HepG2 (cell line): ENCODE data around the gene CD3G. TPM values are rescaled to one million over a fixed set of nuclear protein-coding genes. Genes with fewer than 3 reads are reported as not detected.

ENCODE experiments used
- ATAC-seq: fragments of 200-7000 bp; cut with Tn5 transposase; 3 replicates; pipeline ENCODE4 v1.9.1; 2020; ENCODE audit warnings: mild to moderate bottlenecking, moderate library complexity
- BruUV-seq: library from RNA; stranded (reverse); fragments of 400-500 nt; replicated peaks from 2 replicates; lab custom pipeline; 2021; lab: Mats Ljungman, UMichigan
- CTCF ChIA-PET: fragments of 300-600 bp; formaldehyde crosslinking; extraction: SDS; loops from one replicate; lab custom pipeline; 2021; ENCODE audit warnings: low total read pairs, inconsistent platforms, low intra/inter-chr PET ratio; lab: Yijun Ruan, JAX
- POLR2A ChIA-PET: fragments of 350-600 bp; sonication (Branson Sonifier 250); formaldehyde crosslinking; loops from one replicate; lab custom pipeline; 2020; ENCODE audit warnings: antibody characterized with exemption, inconsistent platforms; lab: Yijun Ruan, JAX
- DNase-seq: peaks from one replicate; pipeline ENCODE4 v3.0.0-alpha.2; 2015; ENCODE audit warnings: low spot score
- FAIRE-seq: peaks from 3 replicates; lab custom pipeline; 2011; peaks lifted over from hg19 to GRCh38; lab: Jason Lieb, UNC
- H2AFZ ChIP-seq: one replicate; pipeline ENCODE4 v1.6.1; 2011; ENCODE audit warnings: low read length, inconsistent platforms
- H3K27ac ChIP-seq: fragments of 300-600 bp; 3 replicates; pipeline ENCODE4 v1.8.0; 2011; ENCODE audit warnings: mixed run types, mild to moderate bottlenecking, mixed read lengths, low read length, inconsistent platforms; ENCODE audit not compliant: insufficient read depth; ENCODE audit errors: extremely low read length
- H3K27me3 ChIP-seq, 2 experiments: fragments of 200-600 bp in 1 of 2; 2 replicates in 1 of 2; 3 replicates in 1 of 2; pipeline versions ENCODE4 v1.6.0 to v1.8.0; 2011; ENCODE audit warnings: low read length in 2 of 2, mild to moderate bottlenecking in 2 of 2, moderate library complexity in 2 of 2, inconsistent platforms in 1 of 2; ENCODE audit not compliant: insufficient read depth in 2 of 2, control insufficient read depth in 1 of 2
- H3K36me3 ChIP-seq, 2 experiments: fragments of 200-600 bp in 1 of 2; replicated peaks in 1 of 2; 2 replicates in 1 of 2; 3 replicates in 1 of 2; pipeline versions ENCODE4 v1.5.1 to v1.8.0; 2011; ENCODE audit warnings: low read length in 2 of 2, inconsistent platforms in 1 of 2; ENCODE audit not compliant: insufficient read depth in 2 of 2, control insufficient read depth in 1 of 2
- H3K4me1 ChIP-seq: 2 replicates; pipeline ENCODE4 v1.5.1; 2012; ENCODE audit warnings: low read length, inconsistent platforms; ENCODE audit not compliant: insufficient read depth
- H3K4me2 ChIP-seq: 2 replicates; pipeline ENCODE4 v1.6.0; 2011; ENCODE audit warnings: low read depth, low read length, inconsistent platforms
- H3K4me3 ChIP-seq, 3 experiments: fragments of 200-600 bp in 1 of 3; sonication (generic), shearing (Covaris generic) in 1 of 3; replicated peaks in 1 of 3; 2 replicates each; pipeline ENCODE4 v1.5.1; 2011 to 2016; ENCODE audit warnings: low read length in 3 of 3, inconsistent platforms in 2 of 3, low read depth in 2 of 3, mild to moderate bottlenecking in 2 of 3, control low read depth in 1 of 3, mixed read lengths in 1 of 3; ENCODE audit not compliant: insufficient read depth in 1 of 3
- H3K79me2 ChIP-seq: one replicate; pipeline ENCODE4 v1.6.1; 2011; ENCODE audit warnings: low read length, inconsistent platforms; ENCODE audit not compliant: insufficient read depth
- H3K9ac ChIP-seq: 2 replicates; pipeline ENCODE4 v1.6.0; 2011; ENCODE audit warnings: mild to moderate bottlenecking, low read depth, low read length, inconsistent platforms; ENCODE audit not compliant: insufficient read depth
- H3K9me3 ChIP-seq: 2 replicates; pipeline ENCODE4 v1.5.1; 2012; ENCODE audit warnings: mild to moderate bottlenecking, low read length
- H4K20me1 ChIP-seq: 2 replicates; pipeline ENCODE4 v1.6.0; 2011; ENCODE audit warnings: inconsistent platforms, mild to moderate bottlenecking, low read length, moderate library complexity; ENCODE audit not compliant: insufficient read depth
- SIN3A ChIP-seq: IDR thresholded peaks from 2 replicates; pipeline ENCODE4 v1.6.1; 2011; ENCODE audit warnings: low read depth, mild to moderate bottlenecking, control low read depth, low read length, borderline replicate concordance
- SMAD3 ChIP-seq: sonication (generic); formaldehyde crosslinking; IDR thresholded peaks from 2 replicates; pipeline ENCODE4 v1.4.0; 2020; ENCODE audit warnings: missing genetic modification reagents
- ZNF292 ChIP-seq: sonication (generic); formaldehyde crosslinking; IDR thresholded peaks from 2 replicates; pipeline ENCODE4 v1.8.1; 2022; ENCODE audit warnings: mild to moderate bottlenecking, low read depth, missing genetic modification reagents, borderline replicate concordance
- ZSCAN29 ChIP-seq: sonication (generic); formaldehyde crosslinking; conservative IDR thresholded peaks from 2 replicates; pipeline ENCODE4 v1.4.0; 2020; ENCODE audit warnings: mild to moderate bottlenecking, missing genetic modification reagents
- WGBS: methylation state at CpG from one replicate; pipeline ENCODE4 v1.1.6; 2017; ENCODE audit warnings: low lambda C conversion rate; 5-methylcytosine and 5-hydroxymethylcytosine counted together
- in situ Hi-C: cut with HindIII; loops from 2 replicates; pipeline ENCODE4 v1.10.0; 2017; ENCODE audit warnings: low pct_unique_long_range_greater_than_20kb; ENCODE audit not compliant: extremely low pct_ligation_motif_present
- intact Hi-C: fragments of 100-400 bp; cut with micrococcal nuclease; formaldehyde crosslinking; loops from one replicate; pipeline ENCODE4 v1.10.0; 2022; ENCODE audit not compliant: unreplicated experiment
- polyA plus RNA-seq, 8 experiments: library from polyadenylated mRNA; depleted of rRNA in 3 of 8; stranded (reverse) in 7 of 8; unstranded in 1 of 8; fragments of >200 nt; fragmentation: Illumina TruSeq in 4 of 8; extraction: Trizol in 4 of 8; gene quantifications; 2 replicates each; pipeline versions ENCODE4 v1.2.1 to v1.2.3, GENCODE V29; 2011 to 2016; ENCODE audit warnings: low read depth in 4 of 8, missing spikeins in 1 of 8, mixed read lengths in 1 of 8; ENCODE audit not compliant: insufficient read depth in 1 of 8
- total RNA-seq, 5 experiments: library from RNA; depleted of rRNA; stranded (reverse); fragments of >200 nt; fragmentation: Illumina TruSeq; extraction: Trizol; gene quantifications; 2 replicates each; pipeline ENCODE4 v1.2.3, GENCODE V29; 2016; ENCODE audit warnings: low read depth in 1 of 5
- TF ChIP-seq, protein P1 (sequence below): sonication (generic); formaldehyde crosslinking; conservative IDR thresholded peaks from 2 replicates; pipeline ENCODE4 v1.8.1; 2023; ENCODE audit warnings: missing genetic modification reagents
- TF ChIP-seq, protein P2 (sequence below): sonication (generic); formaldehyde crosslinking; IDR thresholded peaks from 2 replicates; pipeline ENCODE4 v1.9.0; 2022; ENCODE audit warnings: low read depth, missing genetic modification reagents
- TF ChIP-seq, protein P3 (sequence below): sonication (generic); formaldehyde crosslinking; IDR thresholded peaks from 2 replicates; pipeline ENCODE4 v1.5.1; 2020; ENCODE audit warnings: missing genetic modification reagents, mild to moderate bottlenecking, borderline replicate concordance
- TF ChIP-seq, protein P4 (sequence below), 2 experiments: sonication (generic) in 1 of 2; formaldehyde crosslinking in 1 of 2; IDR thresholded peaks; 2 replicates each; pipeline versions ENCODE4 v1.4.0 to v1.6.1; 2018 to 2020; ENCODE audit warnings: missing genetic modification reagents in 2 of 2, borderline replicate concordance in 1 of 2, low read depth in 1 of 2, mild to moderate bottlenecking in 1 of 2, missing biosample characterization in 1 of 2
- TF ChIP-seq, protein P5 (sequence below): sonication (generic); formaldehyde crosslinking; conservative IDR thresholded peaks from 2 replicates; pipeline ENCODE4 v1.4.0; 2020; ENCODE audit warnings: missing genetic modification reagents

The CD3G gene
- total and polyA plus RNA-seq, 2 of the 13 experiments (the other 11 are each of a cell fraction or from before 2014, with no cell fraction given) = not detected

DNA sequence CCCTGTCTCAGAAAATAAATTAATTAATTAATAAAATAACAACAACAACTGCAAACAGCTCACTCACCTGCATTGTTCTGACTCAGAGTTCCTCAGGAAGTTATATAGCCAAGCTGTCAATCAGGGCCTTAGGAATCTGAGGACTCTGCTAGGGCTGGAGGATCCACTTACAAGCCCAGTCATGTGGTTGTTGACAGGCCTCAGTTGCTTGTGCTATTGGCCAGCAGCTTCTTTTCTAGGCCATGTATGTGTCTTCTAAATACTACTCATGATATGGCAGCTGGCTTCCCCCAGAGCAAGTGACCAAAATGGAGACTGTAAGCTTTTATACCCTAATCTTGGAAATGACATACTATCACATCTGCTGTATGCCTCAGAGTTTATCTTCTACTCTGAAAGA lies 36.4 kb downstream of the CD3G start:
- in situ Hi-C loops = loop anchor here (10.0 kb wide), 1 partner anchor 114 kb away; no protein-coding TSS in a partner anchor
- no peak for DNase-seq
- TF ChIP-seq, protein P1, sequence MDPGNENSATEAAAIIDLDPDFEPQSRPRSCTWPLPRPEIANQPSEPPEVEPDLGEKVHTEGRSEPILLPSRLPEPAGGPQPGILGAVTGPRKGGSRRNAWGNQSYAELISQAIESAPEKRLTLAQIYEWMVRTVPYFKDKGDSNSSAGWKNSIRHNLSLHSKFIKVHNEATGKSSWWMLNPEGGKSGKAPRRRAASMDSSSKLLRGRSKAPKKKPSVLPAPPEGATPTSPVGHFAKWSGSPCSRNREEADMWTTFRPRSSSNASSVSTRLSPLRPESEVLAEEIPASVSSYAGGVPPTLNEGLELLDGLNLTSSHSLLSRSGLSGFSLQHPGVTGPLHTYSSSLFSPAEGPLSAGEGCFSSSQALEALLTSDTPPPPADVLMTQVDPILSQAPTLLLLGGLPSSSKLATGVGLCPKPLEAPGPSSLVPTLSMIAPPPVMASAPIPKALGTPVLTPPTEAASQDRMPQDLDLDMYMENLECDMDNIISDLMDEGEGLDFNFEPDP (CRISPR knock-in tag) = no peak
- TF ChIP-seq ZNF292 (CRISPR knock-in tag) = no peak
- TF ChIP-seq, protein P2, sequence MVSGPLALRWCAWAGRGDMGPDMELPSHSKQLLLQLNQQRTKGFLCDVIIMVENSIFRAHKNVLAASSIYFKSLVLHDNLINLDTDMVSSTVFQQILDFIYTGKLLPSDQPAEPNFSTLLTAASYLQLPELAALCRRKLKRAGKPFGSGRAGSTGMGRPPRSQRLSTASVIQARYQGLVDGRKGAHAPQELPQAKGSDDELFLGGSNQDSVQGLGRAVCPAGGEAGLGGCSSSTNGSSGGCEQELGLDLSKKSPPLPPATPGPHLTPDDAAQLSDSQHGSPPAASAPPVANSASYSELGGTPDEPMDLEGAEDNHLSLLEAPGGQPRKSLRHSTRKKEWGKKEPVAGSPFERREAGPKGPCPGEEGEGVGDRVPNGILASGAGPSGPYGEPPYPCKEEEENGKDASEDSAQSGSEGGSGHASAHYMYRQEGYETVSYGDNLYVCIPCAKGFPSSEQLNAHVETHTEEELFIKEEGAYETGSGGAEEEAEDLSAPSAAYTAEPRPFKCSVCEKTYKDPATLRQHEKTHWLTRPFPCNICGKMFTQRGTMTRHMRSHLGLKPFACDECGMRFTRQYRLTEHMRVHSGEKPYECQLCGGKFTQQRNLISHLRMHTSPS = no peak
- FAIRE-seq = no peak
- Histone ChIP-seq H3K27ac (no peak overlapping the region), H3K27me3 (no peaks in the 10 kb centered on the region), H4K20me1 (no peaks in the 10 kb centered on the region), H3K4me1 (no peaks in the 10 kb centered on the region), H3K36me3 (peaks cover 23 to 78% of the 10 kb centered on the region in 2 experiments), H3K9me3 (no peaks in the 10 kb centered on the region), H3K79me2 (no peaks in the 10 kb centered on the region), H3K9ac (no peak overlapping the region), H2AFZ (no peak overlapping the region), H3K4me3 (no peak overlapping the region), H3K4me2 (no peak overlapping the region)
- intact Hi-C loops = no loop called here
- POLR2A ChIA-PET = no interaction called here
- no peak for ATAC-seq
- BruUV-seq = no TSS peak
- CTCF ChIA-PET = no interaction called here

DNA sequence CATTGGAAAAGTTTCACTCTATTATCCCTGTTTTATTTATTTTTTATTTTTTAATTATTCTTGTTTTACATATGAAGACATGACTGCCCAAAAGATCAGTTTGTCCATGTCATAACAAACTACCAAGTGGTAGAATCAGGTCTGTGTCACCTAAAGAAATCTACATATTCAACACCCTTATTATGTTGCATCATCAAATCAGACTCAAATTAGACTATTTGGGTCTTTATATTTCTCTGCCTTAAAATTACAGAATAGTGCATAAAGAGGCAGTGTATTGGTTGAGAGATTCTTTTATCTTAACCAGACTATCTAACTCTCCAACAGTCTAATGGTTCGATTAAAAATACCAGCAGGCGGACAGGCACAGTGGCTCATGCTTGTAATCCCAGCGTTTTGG lies 38.8 kb downstream of the CD3G start:
- DNase-seq (no peak), FAIRE-seq (no peak), ATAC-seq (no peak)
- H3K4me2 ChIP-seq = no peak overlapping the region
- POLR2A ChIA-PET = no interaction called here
- CTCF ChIA-PET = no interaction called here
- in situ Hi-C loops = loop anchor here (10.0 kb wide), 1 partner anchor 112 kb away; no protein-coding TSS in a partner anchor
- H3K4me1 ChIP-seq = no peaks in the 10 kb centered on the region
- intact Hi-C loops = no loop called here
- BruUV-seq = no TSS peak
- no peaks in the 10 kb centered on the region for H3K9me3 ChIP-seq
- no peak overlapping the region for H2AFZ ChIP-seq
- no peaks in the 10 kb centered on the region for H4K20me1 ChIP-seq
- no peak overlapping the region for H3K4me3 ChIP-seq
- H3K27me3 ChIP-seq = no peaks in the 10 kb centered on the region
- peaks cover 27 to 83% of the 10 kb centered on the region in 2 experiments for H3K36me3 ChIP-seq
- H3K79me2 ChIP-seq = no peaks in the 10 kb centered on the region
- H3K9ac ChIP-seq = no peak overlapping the region
- no peak overlapping the region for H3K27ac ChIP-seq
- 97% methylated on average over 3 of the region's 3 CpGs for WGBS
- TF ChIP-seq, protein P3, sequence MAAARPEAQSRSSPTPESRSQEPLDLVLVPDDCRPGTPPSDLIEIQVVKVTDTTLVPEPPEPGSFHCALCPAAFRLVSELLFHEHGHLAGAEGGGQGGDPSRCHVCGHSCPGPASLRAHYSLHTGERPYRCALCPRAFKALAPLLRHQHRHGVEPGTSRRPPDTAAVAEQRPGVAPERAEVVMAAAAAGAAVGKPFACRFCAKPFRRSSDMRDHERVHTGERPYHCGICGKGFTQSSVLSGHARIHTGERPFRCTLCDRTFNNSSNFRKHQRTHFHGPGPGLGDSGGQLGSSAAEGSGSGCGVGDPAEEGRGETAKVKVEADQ (CRISPR knock-in tag) = no peak
- TF ChIP-seq SIN3A (no peak), ZSCAN29 (CRISPR knock-in tag) (no peak), SMAD3 (CRISPR knock-in tag) (no peak)
- TF ChIP-seq, protein P4, sequence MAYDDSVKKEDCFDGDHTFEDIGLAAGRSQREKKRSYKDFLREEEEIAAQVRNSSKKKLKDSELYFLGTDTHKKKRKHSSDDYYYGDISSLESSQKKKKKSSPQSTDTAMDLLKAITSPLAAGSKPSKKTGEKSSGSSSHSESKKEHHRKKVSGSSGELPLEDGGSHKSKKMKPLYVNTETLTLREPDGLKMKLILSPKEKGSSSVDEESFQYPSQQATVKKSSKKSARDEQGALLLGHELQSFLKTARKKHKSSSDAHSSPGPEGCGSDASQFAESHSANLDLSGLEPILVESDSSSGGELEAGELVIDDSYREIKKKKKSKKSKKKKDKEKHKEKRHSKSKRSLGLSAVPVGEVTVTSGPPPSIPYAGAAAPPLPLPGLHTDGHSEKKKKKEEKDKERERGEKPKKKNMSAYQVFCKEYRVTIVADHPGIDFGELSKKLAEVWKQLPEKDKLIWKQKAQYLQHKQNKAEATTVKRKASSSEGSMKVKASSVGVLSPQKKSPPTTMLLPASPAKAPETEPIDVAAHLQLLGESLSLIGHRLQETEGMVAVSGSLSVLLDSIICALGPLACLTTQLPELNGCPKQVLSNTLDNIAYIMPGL (CRISPR knock-in tag; IDR thresholded peaks at IDR 0.05; ENCODE audit: borderline replicate concordance in 1 of 2, low read depth in 1 of 2) = no peak
- TF ChIP-seq, protein P5, sequence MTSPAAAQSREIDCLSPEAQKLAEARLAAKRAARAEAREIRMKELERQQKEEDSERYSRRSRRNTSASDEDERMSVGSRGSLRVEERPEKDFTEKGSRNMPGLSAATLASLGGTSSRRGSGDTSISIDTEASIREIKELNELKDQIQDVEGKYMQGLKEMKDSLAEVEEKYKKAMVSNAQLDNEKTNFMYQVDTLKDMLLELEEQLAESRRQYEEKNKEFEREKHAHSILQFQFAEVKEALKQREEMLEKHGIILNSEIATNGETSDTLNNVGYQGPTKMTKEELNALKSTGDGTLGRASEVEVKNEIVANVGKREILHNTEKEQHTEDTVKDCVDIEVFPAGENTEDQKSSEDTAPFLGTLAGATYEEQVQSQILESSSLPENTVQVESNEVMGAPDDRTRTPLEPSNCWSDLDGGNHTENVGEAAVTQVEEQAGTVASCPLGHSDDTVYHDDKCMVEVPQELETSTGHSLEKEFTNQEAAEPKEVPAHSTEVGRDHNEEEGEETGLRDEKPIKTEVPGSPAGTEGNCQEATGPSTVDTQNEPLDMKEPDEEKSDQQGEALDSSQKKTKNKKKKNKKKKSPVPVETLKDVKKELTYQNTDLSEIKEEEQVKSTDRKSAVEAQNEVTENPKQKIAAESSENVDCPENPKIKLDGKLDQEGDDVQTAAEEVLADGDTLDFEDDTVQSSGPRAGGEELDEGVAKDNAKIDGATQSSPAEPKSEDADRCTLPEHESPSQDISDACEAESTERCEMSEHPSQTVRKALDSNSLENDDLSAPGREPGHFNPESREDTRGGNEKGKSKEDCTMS (CRISPR knock-in tag) = no peak
